Mesothelial cell of epicardium (in vitro differentiated cells): ENCODE data around the gene PPP1R7. TPM values are rescaled to one million over a fixed set of nuclear protein-coding genes. Genes with fewer than 3 reads are reported as not detected.

Experiments used
- DNase-seq, 2 experiments: peaks; one replicate each; pipeline ENCODE4 v3.0.0; 2021; ENCODE audit warnings: low spot score in 2 of 2; ENCODE audit not compliant: unreplicated experiment in 2 of 2
- H3K27ac Mint-ChIP-seq: 2 replicates; pipeline ENCODE4 v1.8.0; 2021; ENCODE audit warnings: mixed read lengths
- H3K27me3 Mint-ChIP-seq: 2 replicates; pipeline ENCODE4 v1.8.0; 2021; ENCODE audit warnings: low read depth, mixed read lengths
- H3K36me3 Mint-ChIP-seq: 2 replicates; pipeline ENCODE4 v1.8.0; 2021; ENCODE audit warnings: mixed read lengths
- H3K4me1 Mint-ChIP-seq: 2 replicates; pipeline ENCODE4 v1.8.0; 2021; ENCODE audit warnings: mixed read lengths
- H3K4me3 Mint-ChIP-seq: 2 replicates; pipeline ENCODE4 v1.8.0; 2021; ENCODE audit warnings: mild to moderate bottlenecking, moderate library complexity, mixed read lengths
- H3K9me3 Mint-ChIP-seq: 2 replicates; pipeline ENCODE4 v1.8.0; 2021; ENCODE audit warnings: mixed read lengths
- CTCF ChIP-seq: fragments of 200-600 bp; sonication (generic); IDR thresholded peaks from one replicate; pipeline ENCODE4 v1.5.0; 2021; ENCODE audit warnings: antibody characterized with exemption; ENCODE audit not compliant: unreplicated experiment
- total RNA-seq: library from RNA; stranded (reverse); gene quantifications from 3 replicates; pipeline ENCODE4 v1.2.1, GENCODE V29; 2021

Gene PPP1R7
- total RNA-seq, 1 donor from 2014 or later = 37.3 TPM

- DNase-seq = no peak
- Mint-ChIP-seq H3K9me3 (no peaks in the 10 kb centered on the region), H3K36me3 (no peaks in the 10 kb centered on the region)
These were observed 43.1 kb upstream of the PPP1R7 start for GRCh38 chr2:241107031-241107783.

GRCh38 chr2:241108271-241109209 is 41.7 kb upstream of the PPP1R7 start:
- H3K27me3 Mint-ChIP-seq = no peaks in the 10 kb centered on the region
- DNase-seq = no peak
- no peaks in the 10 kb centered on the region for H3K36me3 Mint-ChIP-seq
- no peak for TF ChIP-seq CTCF
- no peaks in the 10 kb centered on the region for H3K9me3 Mint-ChIP-seq
- no peaks in the 10 kb centered on the region for H3K4me1 Mint-ChIP-seq
- no peak overlapping the region for H3K27ac Mint-ChIP-seq
- no peak overlapping the region for H3K4me3 Mint-ChIP-seq

More at GRCh38 chr2:241107031-241107783, 43.1 kb upstream of the PPP1R7 start:
- no peak for TF ChIP-seq CTCF
- no peak overlapping the region for H3K4me3 Mint-ChIP-seq
- H3K27ac Mint-ChIP-seq = no peak overlapping the region
- H3K4me1 Mint-ChIP-seq = peaks cover 8% of the 10 kb centered on the region
- H3K27me3 Mint-ChIP-seq = no peaks in the 10 kb centered on the region

- no peaks in the 10 kb centered on the region for H3K9me3 Mint-ChIP-seq
- DNase-seq = no peak
- no peak overlapping the region for H3K27ac Mint-ChIP-seq
- H3K27me3 Mint-ChIP-seq = no peaks in the 10 kb centered on the region
- no peak overlapping the region for H3K4me3 Mint-ChIP-seq
- TF ChIP-seq CTCF = no peak
- H3K36me3 Mint-ChIP-seq = no peaks in the 10 kb centered on the region
- H3K4me1 Mint-ChIP-seq = no peaks in the 10 kb centered on the region
These were observed 40.8 kb upstream of the PPP1R7 start for GRCh38 chr2:241109210-241110088.

- H3K4me1 Mint-ChIP-seq = no peaks in the 10 kb centered on the region
- no peak overlapping the region for H3K27ac Mint-ChIP-seq
- TF ChIP-seq CTCF = no peak
- no peaks in the 10 kb centered on the region for H3K9me3 Mint-ChIP-seq
- H3K36me3 Mint-ChIP-seq = no peaks in the 10 kb centered on the region
- no peaks in the 10 kb centered on the region for H3K27me3 Mint-ChIP-seq
- DNase-seq = no peak
- no peak overlapping the region for H3K4me3 Mint-ChIP-seq
These were observed 40.1 kb upstream of the PPP1R7 start for GRCh38 chr2:241110089-241110606.
